ENCODE data around the gene DYNC1I1.

The DYNC1I1 gene

GRCh38 chr7:96136600-96137239 is 364.4 kb downstream of the DYNC1I1 start:
- no peak for DNase-seq (ENCODE audit: extremely low spot score)
- TF ChIP-seq CTCF (IDR thresholded peaks at IDR 0.05; ENCODE audit: control extremely low read depth, extremely low read depth, low read depth, missing control alignments), result no peak
- CTCF ChIA-PET, result interaction anchor here (1.0 kb wide), 1 partner anchor 11 kb away, joined by 3 read pairs; no protein-coding TSS in a partner anchor
- POLR2A ChIA-PET, result no interaction called here

- CTCF ChIA-PET, result interaction anchor here (1.2 to 1.7 kb wide), 2 partner anchors 10 to 13 kb away, joined by 3 to 6 read pairs; no protein-coding TSS in a partner anchor
- DNase-seq (ENCODE audit: extremely low spot score), result no peak
- TF ChIP-seq CTCF (IDR thresholded peaks at IDR 0.05; ENCODE audit: control extremely low read depth, extremely low read depth, low read depth, missing control alignments), result no peak
- POLR2A ChIA-PET, result no interaction called here
Observed at GRCh38 chr7:96143495-96144259, 371.3 kb downstream of the DYNC1I1 start.

GRCh38 chr7:96144260-96144526 is 371.8 kb downstream of the DYNC1I1 start:
- POLR2A ChIA-PET, result no interaction called here
- no peak for TF ChIP-seq CTCF (IDR thresholded peaks at IDR 0.05; ENCODE audit: control extremely low read depth, extremely low read depth, low read depth, missing control alignments)

More at GRCh38 chr7:96144260-96144526, 371.8 kb downstream of the DYNC1I1 start:
- CTCF ChIA-PET, result interaction anchor here (1.2 to 1.7 kb wide), 2 partner anchors 10 to 13 kb away, joined by 3 to 6 read pairs; no protein-coding TSS in a partner anchor
- DNase-seq (ENCODE audit: extremely low spot score), result no peak

Data from GM10248 (cell line).